Prostate gland (tissue), 2 donors: ENCODE results near the gene KCNQ5.

Source experiments
- CTCF ChIP-seq, 4 experiments: fragments of 200-600 bp in 2 of 4; fragments of 450-650 bp in 2 of 4; sonication (generic) in 2 of 4; IDR thresholded peaks; 1 replicate in 3 of 4; 2 replicates in 1 of 4; pipeline ENCODE4 v1.5.1; 2016 to 2019; ENCODE audit warnings: antibody characterized with exemption in 4 of 4, mild to moderate bottlenecking in 2 of 4, moderate library complexity in 2 of 4
- POLR2A ChIP-seq: fragments of 450-650 bp; IDR thresholded peaks from one replicate; pipeline ENCODE4 v1.6.1; 2016; ENCODE audit warnings: antibody characterized with exemption, mild to moderate bottlenecking
- POLR2AphosphoS5 ChIP-seq: sonication (generic); formaldehyde crosslinking; IDR thresholded peaks from one replicate; pipeline ENCODE4 v1.6.1; 2017; ENCODE audit warnings: antibody characterized with exemption

- no peak for TF ChIP-seq CTCF (IDR thresholded peaks at IDR 0.05)
- no peak for TF ChIP-seq POLR2A
- no peak for TF ChIP-seq POLR2AphosphoS5
Observed at GRCh38 chr6:72841195-72841594, 219.3 kb downstream of the KCNQ5 start.
